Transverse colon (tissue), 4 donors: Measurements from ENCODE around the gene PGLYRP4. TPM values are rescaled to one million over a fixed set of nuclear protein-coding genes. Genes with fewer than 3 reads are reported as not detected.

Source experiments
- DNase-seq: peaks from one replicate; pipeline ENCODE4 v3.0.0-alpha.2; 2019
- H3K27ac ChIP-seq, 4 donors: fragments of 200-600 bp; sonication (generic); 2 replicates each; pipeline ENCODE4 v1.5.1; 2016 to 2018; ENCODE audit warnings: inconsistent platforms in 4 of 4
- H3K27me3 ChIP-seq: fragments of 200-600 bp; sonication (generic); 2 replicates; pipeline ENCODE4 v1.5.1; 2017; ENCODE audit warnings: inconsistent platforms
- H3K36me3 ChIP-seq, 4 donors: fragments of 200-600 bp; sonication (generic); 2 replicates each; pipeline ENCODE4 v1.5.1; 2017 to 2019; ENCODE audit warnings: inconsistent platforms in 4 of 4
- H3K4me1 ChIP-seq, 4 donors: fragments of 200-600 bp; sonication (generic); 2 replicates each; pipeline ENCODE4 v1.5.1; 2017 to 2020; ENCODE audit warnings: inconsistent platforms in 4 of 4
- H3K4me3 ChIP-seq, 4 donors: fragments of 200-600 bp; sonication (generic); 1 replicate in 1 of 4; 2 replicates in 3 of 4; pipeline versions ENCODE4 v1.5.1 to v1.6.1; 2017 to 2019; ENCODE audit warnings: inconsistent platforms in 4 of 4
- H3K9me3 ChIP-seq, 2 donors: fragments of 200-600 bp; sonication (generic); 2 replicates each; pipeline ENCODE4 v1.5.1; 2017 to 2019; ENCODE audit warnings: inconsistent platforms in 2 of 2
- EP300 ChIP-seq: sonication (generic); formaldehyde crosslinking; IDR thresholded peaks from one replicate; pipeline ENCODE4 v1.6.1; 2017; ENCODE audit warnings: antibody characterized with exemption, low read depth
- POLR2A ChIP-seq: fragments of 450-650 bp; IDR thresholded peaks from one replicate; pipeline ENCODE4 v1.6.1; 2016; ENCODE audit warnings: antibody characterized with exemption, mild to moderate bottlenecking, moderate library complexity
- POLR2AphosphoS5 ChIP-seq, 3 donors: sonication (generic); formaldehyde crosslinking; IDR thresholded peaks; one replicate each; pipeline ENCODE4 v1.6.1; 2016; ENCODE audit warnings: antibody characterized with exemption in 3 of 3
- WGBS, 2 donors: methylation state at CpG; one replicate each; pipeline ENCODE4 v1.1.5; 2018; ENCODE audit warnings: low coverage in 1 of 2; 5-methylcytosine and 5-hydroxymethylcytosine counted together
- in situ Hi-C, 4 donors: fragments of 200-750 bp; cut with MboI; loops; one replicate each; pipeline versions ENCODE4 v1.15.0 to v1.15.1; 2017; ENCODE audit warnings: low sequenced_read_pairs in 3 of 4, low pct_ligation_motif_present in 1 of 4, low pct_unique_long_range_greater_than_20kb in 1 of 4
- intact Hi-C: fragments of 100-400 bp; cut with DNase I; formaldehyde crosslinking; loops from one replicate; pipeline ENCODE4 v1.15.1; 2023; ENCODE audit warnings: low total_unique reads
- total RNA-seq, 4 donors: library from RNA; depleted of rRNA; stranded (reverse); fragments of >200 nt; gene quantifications; one replicate each; pipeline ENCODE4 v1.1.0, GENCODE V29; 2016
- TF ChIP-seq, protein P1 (sequence below), 5 experiments: fragments of 200-600 bp in 3 of 5; fragments of 450-650 bp in 2 of 5; sonication (generic) in 3 of 5; IDR thresholded peaks; 1 replicate in 2 of 5; 2 replicates in 3 of 5; pipeline ENCODE4 v1.5.1; 2016 to 2017; ENCODE audit warnings: antibody characterized with exemption in 5 of 5, inconsistent platforms in 3 of 5, mild to moderate bottlenecking in 2 of 5, moderate library complexity in 1 of 5

The PGLYRP4 gene
- total RNA-seq, 4 donors from 2014 or later, result not detected

DNA sequence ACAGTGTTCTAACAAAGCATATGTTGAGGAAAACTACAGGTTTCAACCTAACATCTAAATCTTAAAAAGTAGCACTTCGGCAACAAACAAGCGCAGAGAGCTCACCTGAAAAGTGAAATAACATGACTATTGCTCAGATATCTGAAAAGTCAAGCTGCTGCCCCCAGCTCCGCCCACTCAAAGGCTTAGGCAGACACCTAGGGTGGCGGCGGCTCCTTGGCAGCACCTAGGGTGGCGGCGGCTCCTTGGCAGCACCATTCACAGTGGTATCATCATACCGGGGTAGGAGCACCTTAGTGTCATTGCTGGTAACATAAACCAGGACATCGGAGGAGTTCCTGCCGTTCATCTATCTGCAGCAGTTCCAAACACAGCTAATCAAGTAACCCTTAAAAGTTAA, 30.9 kb upstream of the PGLYRP4 start:
- intact Hi-C loops (no loop called here), in situ Hi-C loops (no loop called here)
- H3K27ac ChIP-seq, result no peak overlapping the region
- H3K36me3 ChIP-seq, result no peaks in the 10 kb centered on the region
- no peaks in the 10 kb centered on the region for H3K27me3 ChIP-seq
- no peaks in the 10 kb centered on the region for H3K4me1 ChIP-seq
- no peak for DNase-seq
- H3K4me3 ChIP-seq, result no peak overlapping the region
- TF ChIP-seq EP300, result no peak
- TF ChIP-seq POLR2AphosphoS5 (IDR thresholded peaks at IDR 0.05), result no peak
- TF ChIP-seq, protein P1, sequence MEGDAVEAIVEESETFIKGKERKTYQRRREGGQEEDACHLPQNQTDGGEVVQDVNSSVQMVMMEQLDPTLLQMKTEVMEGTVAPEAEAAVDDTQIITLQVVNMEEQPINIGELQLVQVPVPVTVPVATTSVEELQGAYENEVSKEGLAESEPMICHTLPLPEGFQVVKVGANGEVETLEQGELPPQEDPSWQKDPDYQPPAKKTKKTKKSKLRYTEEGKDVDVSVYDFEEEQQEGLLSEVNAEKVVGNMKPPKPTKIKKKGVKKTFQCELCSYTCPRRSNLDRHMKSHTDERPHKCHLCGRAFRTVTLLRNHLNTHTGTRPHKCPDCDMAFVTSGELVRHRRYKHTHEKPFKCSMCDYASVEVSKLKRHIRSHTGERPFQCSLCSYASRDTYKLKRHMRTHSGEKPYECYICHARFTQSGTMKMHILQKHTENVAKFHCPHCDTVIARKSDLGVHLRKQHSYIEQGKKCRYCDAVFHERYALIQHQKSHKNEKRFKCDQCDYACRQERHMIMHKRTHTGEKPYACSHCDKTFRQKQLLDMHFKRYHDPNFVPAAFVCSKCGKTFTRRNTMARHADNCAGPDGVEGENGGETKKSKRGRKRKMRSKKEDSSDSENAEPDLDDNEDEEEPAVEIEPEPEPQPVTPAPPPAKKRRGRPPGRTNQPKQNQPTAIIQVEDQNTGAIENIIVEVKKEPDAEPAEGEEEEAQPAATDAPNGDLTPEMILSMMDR (IDR thresholded peaks at IDR 0.05), result no peak
- TF ChIP-seq POLR2A, result no peak
- H3K9me3 ChIP-seq, result no peaks in the 10 kb centered on the region
- 86 to 100% methylated on average over 2 to 10 of the region's 10 CpGs for WGBS, 2 donors

DNA sequence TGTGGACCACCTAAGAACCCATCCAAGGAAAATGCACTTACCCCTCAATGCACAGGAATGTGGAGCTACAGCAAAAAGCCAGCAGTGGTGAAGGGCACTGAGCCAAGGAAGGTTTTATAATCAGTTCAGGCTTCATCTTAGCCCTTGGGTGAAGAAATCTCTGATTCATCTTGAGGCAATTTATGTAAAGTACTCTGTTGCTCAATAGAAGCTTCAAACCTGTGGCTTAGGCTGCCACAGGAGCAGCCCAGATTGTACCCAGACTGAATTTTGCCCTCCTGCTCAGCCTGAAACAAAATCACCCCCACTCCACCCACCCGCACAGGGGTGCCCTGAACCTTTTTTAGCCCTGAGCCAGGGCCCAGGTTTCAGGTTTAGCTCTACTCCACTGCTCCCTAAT, 26.9 kb upstream of the PGLYRP4 start, which contains the start of gene S100A12:
S100A12 (minus strand) TSS at position 111 of the 400 bp plus-strand sequence. CDS start 1,029 bp downstream, outside the sequence.
- in situ Hi-C loops (no loop called here), intact Hi-C loops (no loop called here)
- no peaks in the 10 kb centered on the region for H3K9me3 ChIP-seq
- H3K4me3 ChIP-seq, result no peak within 1 kb of the TSS
- no peak within 1 kb of the TSS for H3K27ac ChIP-seq
- TF ChIP-seq, protein P1 (IDR thresholded peaks at IDR 0.05), result no peak
- TF ChIP-seq POLR2AphosphoS5 (IDR thresholded peaks at IDR 0.05) (no peak), EP300 (no peak), POLR2A (no peak)
- H3K27me3 ChIP-seq, result no peaks in the 10 kb centered on the region
- 71 to 100% methylated on average over 1 of the region's 1 CpG for WGBS, 2 donors
- no peaks in the 10 kb centered on the region for H3K36me3 ChIP-seq
- DNase-seq, result no peak
- H3K4me1 ChIP-seq, result no peaks in the 10 kb centered on the region

DNA sequence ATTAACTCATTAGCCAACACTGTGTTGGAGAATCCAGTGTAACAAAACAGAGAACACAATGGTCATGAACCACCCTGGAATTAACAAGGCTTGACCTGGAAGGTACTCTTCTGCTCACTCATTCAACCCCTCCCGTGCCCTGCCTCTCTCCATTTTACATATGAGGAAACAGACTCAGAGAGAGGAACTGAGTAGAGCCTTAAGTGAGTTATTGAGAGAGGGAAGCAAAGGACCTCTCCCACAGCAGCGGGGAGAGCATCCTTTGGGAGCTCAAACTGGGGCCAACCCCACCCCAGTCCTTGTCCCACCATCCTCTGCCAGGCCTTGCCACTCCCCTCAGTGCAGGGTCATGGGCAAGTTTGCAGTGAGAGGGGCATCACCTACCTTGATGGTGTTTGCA, 25.4 kb upstream of the PGLYRP4 start:
- in situ Hi-C loops (loop anchor here in 1 of 4 donors (25.0 kb wide), 1 partner anchor 213 kb away; no protein-coding TSS in a partner anchor), intact Hi-C loops (no loop called here)
- no peak overlapping the region for H3K27ac ChIP-seq
- H3K4me3 ChIP-seq, result no peak overlapping the region
- no peaks in the 10 kb centered on the region for H3K27me3 ChIP-seq
- no peaks in the 10 kb centered on the region for H3K4me1 ChIP-seq
- WGBS, 2 donors, result 60 to 66% methylated on average over 1 to 2 of the region's 2 CpGs
- H3K9me3 ChIP-seq, result no peaks in the 10 kb centered on the region
- H3K36me3 ChIP-seq, result no peaks in the 10 kb centered on the region
- DNase-seq, result no peak
- TF ChIP-seq, protein P1 (IDR thresholded peaks at IDR 0.05), result no peak
- no peak for TF ChIP-seq POLR2AphosphoS5 (IDR thresholded peaks at IDR 0.05)
- no peak for TF ChIP-seq POLR2A
- TF ChIP-seq EP300, result no peak

DNA sequence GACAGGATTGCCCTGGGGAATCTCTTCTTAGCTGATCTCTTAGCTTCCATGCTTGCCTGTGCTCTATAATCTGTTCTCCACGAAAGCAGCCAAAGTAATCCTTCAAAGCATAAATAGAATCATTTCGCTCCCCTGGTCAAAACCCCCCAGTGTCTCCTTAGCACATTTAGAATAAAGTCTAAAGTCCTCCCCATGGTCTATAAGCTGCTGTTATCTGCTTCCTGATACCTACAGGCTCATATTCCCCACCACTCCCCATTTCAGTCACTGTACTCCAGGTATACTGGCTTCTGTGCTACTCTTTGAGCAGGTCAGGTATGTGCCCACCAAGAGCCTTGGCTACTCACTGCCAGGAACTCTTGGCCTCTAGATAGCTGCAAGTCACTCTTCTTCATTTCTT, 23.9 kb upstream of the PGLYRP4 start:
- no peak for DNase-seq
- no peaks in the 10 kb centered on the region for H3K9me3 ChIP-seq
- intact Hi-C loops, result no loop called here
- H3K4me1 ChIP-seq, result no peaks in the 10 kb centered on the region
- no peaks in the 10 kb centered on the region for H3K27me3 ChIP-seq
- TF ChIP-seq EP300 (no peak), POLR2A (no peak), POLR2AphosphoS5 (IDR thresholded peaks at IDR 0.05) (no peak)
- TF ChIP-seq, protein P1 (IDR thresholded peaks at IDR 0.05), result no peak
- no peaks in the 10 kb centered on the region for H3K36me3 ChIP-seq
- in situ Hi-C loops, result loop anchor here in 1 of 4 donors (25.0 kb wide), 1 partner anchor 215 kb away; no protein-coding TSS in a partner anchor
- H3K27ac ChIP-seq, result no peak overlapping the region
- 84 to 90% methylated on average over 2 of the region's 2 CpGs for WGBS, 2 donors
- H3K4me3 ChIP-seq, result no peak overlapping the region
